GM23338 (cell line): ENCODE results near the gene NPAS4. TPM values are rescaled to one million over a fixed set of nuclear protein-coding genes. Genes with fewer than 3 reads are reported as not detected.

Source experiments
- ATAC-seq: fragments of 200-7000 bp; cut with Tn5 transposase; 3 replicates; pipeline ENCODE4 v1.9.1; 2020
- DNase-seq: peaks from one replicate; pipeline ENCODE4 v3.0.0-alpha.2; 2015; ENCODE audit warnings: low spot score
- H2AFZ ChIP-seq: fragments of 200-600 bp; sonication (generic); 2 replicates; pipeline ENCODE4 v1.8.0; 2016; ENCODE audit warnings: antibody characterized with exemption, mild to moderate bottlenecking, moderate library complexity
- H3F3A ChIP-seq: fragments of 200-600 bp; sonication (generic); replicated peaks from 2 replicates; pipeline ENCODE4 v1.8.0; 2017; ENCODE audit warnings: antibody characterized with exemption, mixed run types, low read depth
- H3K27ac ChIP-seq: fragments of 200-600 bp; sonication (generic); 2 replicates; pipeline ENCODE4 v1.6.1; 2016; ENCODE audit warnings: low read depth
- H3K27me3 ChIP-seq: fragments of 200-600 bp; sonication (generic); 2 replicates; pipeline ENCODE4 v1.8.0; 2016; ENCODE audit warnings: mild to moderate bottlenecking, mixed run types, moderate library complexity; ENCODE audit not compliant: insufficient read depth
- H3K36me3 ChIP-seq: fragments of 200-600 bp; sonication (generic); 2 replicates; pipeline ENCODE4 v1.8.0; 2016; ENCODE audit warnings: mild to moderate bottlenecking; ENCODE audit not compliant: insufficient read depth
- H3K4me1 ChIP-seq: fragments of 200-600 bp; sonication (generic); 2 replicates; pipeline ENCODE4 v1.8.0; 2016; ENCODE audit warnings: mild to moderate bottlenecking, moderate library complexity; ENCODE audit not compliant: insufficient read depth
- H3K4me2 ChIP-seq: fragments of 200-600 bp; sonication (generic); 2 replicates; pipeline ENCODE4 v1.7.1; 2017; ENCODE audit warnings: mixed run types
- H3K4me3 ChIP-seq: fragments of 200-600 bp; sonication (generic); 2 replicates; pipeline ENCODE4 v1.6.1; 2016; ENCODE audit warnings: mixed run types
- H3K79me2 ChIP-seq: fragments of 200-600 bp; sonication (generic); replicated peaks from 2 replicates; pipeline ENCODE4 v1.8.0; 2017; ENCODE audit warnings: mild to moderate bottlenecking; ENCODE audit not compliant: insufficient read depth
- H3K9me2 ChIP-seq: fragments of 200-600 bp; sonication (generic); 2 replicates; pipeline ENCODE4 v1.8.0; 2017; ENCODE audit not compliant: insufficient read depth
- H4K20me1 ChIP-seq: fragments of 200-600 bp; sonication (generic); replicated peaks from 2 replicates; pipeline ENCODE4 v1.8.0; 2017; ENCODE audit warnings: mild to moderate bottlenecking; ENCODE audit not compliant: insufficient read depth
- H3K27ac Mint-ChIP-seq: 2 replicates; pipeline ENCODE4 v1.8.0; 2020; ENCODE audit warnings: inconsistent platforms, mild to moderate bottlenecking, moderate library complexity, mixed read lengths
- H3K27me3 Mint-ChIP-seq: 3 replicates; pipeline ENCODE4 v1.8.0; 2022; ENCODE audit warnings: low read depth, mild to moderate bottlenecking, moderate library complexity, mixed read lengths, inconsistent platforms; ENCODE audit not compliant: insufficient read depth, poor library complexity
- H3K36me3 Mint-ChIP-seq: 3 replicates; pipeline ENCODE4 v1.8.0; 2021; ENCODE audit warnings: low read depth, mild to moderate bottlenecking, inconsistent platforms, moderate library complexity, mixed read lengths
- H3K4me1 Mint-ChIP-seq: 3 replicates; pipeline ENCODE4 v1.8.0; 2020; ENCODE audit warnings: mild to moderate bottlenecking, inconsistent platforms, mixed read lengths
- H3K4me3 Mint-ChIP-seq: 3 replicates; pipeline ENCODE4 v1.8.0; 2021; ENCODE audit warnings: moderate library complexity, mild to moderate bottlenecking, inconsistent platforms, mixed read lengths
- H3K9me3 Mint-ChIP-seq: 3 replicates; pipeline ENCODE4 v1.8.0; 2020; ENCODE audit warnings: moderate library complexity, mild to moderate bottlenecking, inconsistent platforms, mixed read lengths
- CREB1 ChIP-seq: fragments of 250-450 bp; sonication (Bioruptor Pico); IDR thresholded peaks from 2 replicates; pipeline ENCODE4 v1.5.0; 2020; ENCODE audit warnings: low read depth, mild to moderate bottlenecking, moderate library complexity
- EZH2 ChIP-seq: fragments of 200-600 bp; sonication (generic); IDR thresholded peaks from one replicate; pipeline ENCODE4 v1.8.0; 2017; ENCODE audit warnings: antibody characterized with exemption, mild to moderate bottlenecking, low read depth; ENCODE audit not compliant: unreplicated experiment
- EZH2phosphoT487 ChIP-seq: fragments of 200-600 bp; sonication (generic); IDR thresholded peaks from one replicate; pipeline ENCODE4 v1.8.1; 2018; ENCODE audit warnings: antibody characterized with exemption; ENCODE audit not compliant: unreplicated experiment
- NANOG ChIP-seq: IDR thresholded peaks from 2 replicates; pipeline ENCODE4 v1.6.1; 2016; ENCODE audit warnings: antibody characterized with exemption, borderline replicate concordance
- POLR2AphosphoS5 ChIP-seq: IDR thresholded peaks from 2 replicates; pipeline ENCODE4 v1.6.1; 2016; ENCODE audit warnings: antibody characterized with exemption, low read depth
- STAT1 ChIP-seq: IDR thresholded peaks from one replicate; pipeline ENCODE4 v1.6.1; 2016; ENCODE audit warnings: antibody characterized with exemption; ENCODE audit not compliant: unreplicated experiment
- ZNF114 ChIP-seq: fragments of 250-450 bp; sonication (Bioruptor Pico); IDR thresholded peaks from 2 replicates; pipeline ENCODE4 v1.5.0; 2020; ENCODE audit warnings: mild to moderate bottlenecking, moderate library complexity
- ZNF331 ChIP-seq: fragments of 250-450 bp; sonication (Bioruptor Pico); IDR thresholded peaks from 2 replicates; pipeline ENCODE4 v1.5.0; 2020; ENCODE audit warnings: low read depth, mild to moderate bottlenecking, moderate library complexity
- polyA plus RNA-seq: library from polyadenylated mRNA; unstranded; fragments of >200 nt; fragmentation: Nextera tagmentation; extraction: Ambion mirVana; gene quantifications from 2 replicates; pipeline ENCODE4 v1.2.1, GENCODE V29; 2016
- total RNA-seq: library from RNA; depleted of rRNA; stranded (reverse); fragments of >200 nt; shearing (Covaris generic); gene quantifications from 2 replicates; pipeline ENCODE4 v1.2.3, GENCODE V29; 2014
- TF ChIP-seq, protein P1 (sequence below), 2 experiments: fragments of 200-600 bp in 1 of 2; sonication (generic) in 1 of 2; conservative IDR thresholded peaks; 2 replicates each; pipeline versions ENCODE4 v1.5.1 to v1.6.1; 2016 to 2017; ENCODE audit warnings: antibody characterized with exemption in 2 of 2, low read depth in 2 of 2, mild to moderate bottlenecking in 2 of 2, moderate library complexity in 1 of 2
- TF ChIP-seq, protein P2 (sequence below): IDR thresholded peaks from one replicate; pipeline ENCODE4 v1.6.1; 2018; ENCODE audit warnings: antibody characterized with exemption; ENCODE audit not compliant: unreplicated experiment
- TF ChIP-seq, protein P3 (sequence below): IDR thresholded peaks from 2 replicates; pipeline ENCODE4 v1.6.1; 2016; ENCODE audit warnings: antibody characterized with exemption
- TF ChIP-seq, protein P4 (sequence below): fragments of 250-450 bp; sonication (Bioruptor Pico); IDR thresholded peaks from 2 replicates; pipeline ENCODE4 v1.5.0; 2020; ENCODE audit warnings: mild to moderate bottlenecking, moderate library complexity

The NPAS4 gene
- total and polyA plus RNA-seq, 2 experiments from 2014 or later: 0.71 to 0.97 TPM

DNA sequence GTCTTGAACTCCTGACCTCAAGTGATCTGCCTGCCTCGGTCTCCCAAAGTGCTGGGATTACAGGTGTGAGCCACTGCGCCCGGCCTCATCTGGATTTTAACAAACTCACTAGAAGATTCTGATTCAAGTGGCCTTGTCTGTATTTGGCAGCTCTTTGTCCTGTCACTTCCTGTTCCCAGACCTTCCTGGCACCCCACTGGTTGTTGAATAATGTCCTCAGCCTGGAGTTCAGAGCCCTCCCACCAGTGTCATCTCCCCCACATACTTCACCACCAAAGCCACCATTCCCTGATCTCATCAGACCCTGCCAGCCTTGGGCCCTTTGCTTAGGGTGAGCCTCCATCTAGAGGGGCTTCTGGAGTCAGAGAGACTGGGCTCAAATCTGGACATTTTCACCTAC, 49.2 kb downstream of the NPAS4 start (continued):
- TF ChIP-seq, protein P1, sequence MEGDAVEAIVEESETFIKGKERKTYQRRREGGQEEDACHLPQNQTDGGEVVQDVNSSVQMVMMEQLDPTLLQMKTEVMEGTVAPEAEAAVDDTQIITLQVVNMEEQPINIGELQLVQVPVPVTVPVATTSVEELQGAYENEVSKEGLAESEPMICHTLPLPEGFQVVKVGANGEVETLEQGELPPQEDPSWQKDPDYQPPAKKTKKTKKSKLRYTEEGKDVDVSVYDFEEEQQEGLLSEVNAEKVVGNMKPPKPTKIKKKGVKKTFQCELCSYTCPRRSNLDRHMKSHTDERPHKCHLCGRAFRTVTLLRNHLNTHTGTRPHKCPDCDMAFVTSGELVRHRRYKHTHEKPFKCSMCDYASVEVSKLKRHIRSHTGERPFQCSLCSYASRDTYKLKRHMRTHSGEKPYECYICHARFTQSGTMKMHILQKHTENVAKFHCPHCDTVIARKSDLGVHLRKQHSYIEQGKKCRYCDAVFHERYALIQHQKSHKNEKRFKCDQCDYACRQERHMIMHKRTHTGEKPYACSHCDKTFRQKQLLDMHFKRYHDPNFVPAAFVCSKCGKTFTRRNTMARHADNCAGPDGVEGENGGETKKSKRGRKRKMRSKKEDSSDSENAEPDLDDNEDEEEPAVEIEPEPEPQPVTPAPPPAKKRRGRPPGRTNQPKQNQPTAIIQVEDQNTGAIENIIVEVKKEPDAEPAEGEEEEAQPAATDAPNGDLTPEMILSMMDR (conservative IDR thresholded peaks at IDR 0.05; ENCODE audit: low read depth in 2 of 2): no peak
- no peak for TF ChIP-seq STAT1
- TF ChIP-seq ZNF114 (CRISPR knock-in tag): no peak
- no peak for TF ChIP-seq POLR2AphosphoS5
- no peak for TF ChIP-seq EZH2phosphoT487

DNA sequence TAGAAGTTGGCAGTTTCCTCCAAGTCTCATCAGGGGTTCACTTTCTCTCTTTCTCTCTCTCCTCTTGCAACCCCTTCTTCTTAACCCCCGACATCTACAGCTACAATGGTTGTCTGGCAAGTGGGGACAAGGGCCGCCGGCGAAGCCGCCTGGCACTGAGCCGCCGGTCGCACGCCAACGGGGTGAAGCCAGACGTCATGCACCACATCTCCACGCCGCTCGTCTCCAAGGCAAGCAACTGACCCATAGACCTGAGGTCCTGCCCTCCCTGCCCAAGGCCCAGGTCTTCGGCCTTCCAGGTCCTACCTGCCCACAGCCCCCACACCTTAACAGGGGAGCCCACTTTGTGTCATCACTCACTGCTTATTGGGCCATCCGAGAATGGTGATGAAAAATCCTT, 50.3 kb downstream of the NPAS4 start:
- DNase-seq (no peak), ATAC-seq (no peak)
- Histone ChIP-seq H3K27me3 (no peaks in the 10 kb centered on the region), H2AFZ (no peak overlapping the region), H3K4me3 (no peak overlapping the region), H3K79me2 (no peaks in the 10 kb centered on the region), H3K4me1 (peaks cover 21% of the 10 kb centered on the region; the same call in 1 of the 2 replicates), H4K20me1 (no peaks in the 10 kb centered on the region; the same call in none of the 2 replicates), H3K9me2 (no peaks in the 10 kb centered on the region), H3K36me3 (no peaks in the 10 kb centered on the region; the same call in 1 of the 2 replicates), H3K4me2 (no peak overlapping the region), H3F3A (0 out of 2 replicates have a peak, but pooled peaks cover 5% of the 10 kb centered on the region), H3K27ac (no peak overlapping the region)
- Mint-ChIP-seq H3K4me1 (peaks cover 27% of the 10 kb centered on the region), H3K27me3 (peaks cover 9% of the 10 kb centered on the region), H3K9me3 (no peaks in the 10 kb centered on the region), H3K36me3 (peaks cover 3% of the 10 kb centered on the region; the same call in 1 of the 3 replicates), H3K4me3 (no peak overlapping the region), H3K27ac (no peak overlapping the region)
- no peak for TF ChIP-seq EZH2
- TF ChIP-seq, protein P2, sequence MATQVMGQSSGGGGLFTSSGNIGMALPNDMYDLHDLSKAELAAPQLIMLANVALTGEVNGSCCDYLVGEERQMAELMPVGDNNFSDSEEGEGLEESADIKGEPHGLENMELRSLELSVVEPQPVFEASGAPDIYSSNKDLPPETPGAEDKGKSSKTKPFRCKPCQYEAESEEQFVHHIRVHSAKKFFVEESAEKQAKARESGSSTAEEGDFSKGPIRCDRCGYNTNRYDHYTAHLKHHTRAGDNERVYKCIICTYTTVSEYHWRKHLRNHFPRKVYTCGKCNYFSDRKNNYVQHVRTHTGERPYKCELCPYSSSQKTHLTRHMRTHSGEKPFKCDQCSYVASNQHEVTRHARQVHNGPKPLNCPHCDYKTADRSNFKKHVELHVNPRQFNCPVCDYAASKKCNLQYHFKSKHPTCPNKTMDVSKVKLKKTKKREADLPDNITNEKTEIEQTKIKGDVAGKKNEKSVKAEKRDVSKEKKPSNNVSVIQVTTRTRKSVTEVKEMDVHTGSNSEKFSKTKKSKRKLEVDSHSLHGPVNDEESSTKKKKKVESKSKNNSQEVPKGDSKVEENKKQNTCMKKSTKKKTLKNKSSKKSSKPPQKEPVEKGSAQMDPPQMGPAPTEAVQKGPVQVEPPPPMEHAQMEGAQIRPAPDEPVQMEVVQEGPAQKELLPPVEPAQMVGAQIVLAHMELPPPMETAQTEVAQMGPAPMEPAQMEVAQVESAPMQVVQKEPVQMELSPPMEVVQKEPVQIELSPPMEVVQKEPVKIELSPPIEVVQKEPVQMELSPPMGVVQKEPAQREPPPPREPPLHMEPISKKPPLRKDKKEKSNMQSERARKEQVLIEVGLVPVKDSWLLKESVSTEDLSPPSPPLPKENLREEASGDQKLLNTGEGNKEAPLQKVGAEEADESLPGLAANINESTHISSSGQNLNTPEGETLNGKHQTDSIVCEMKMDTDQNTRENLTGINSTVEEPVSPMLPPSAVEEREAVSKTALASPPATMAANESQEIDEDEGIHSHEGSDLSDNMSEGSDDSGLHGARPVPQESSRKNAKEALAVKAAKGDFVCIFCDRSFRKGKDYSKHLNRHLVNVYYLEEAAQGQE: no peak
- no peak for TF ChIP-seq CREB1
- no peak for TF ChIP-seq ZNF331 (CRISPR knock-in tag)
- no peak for TF ChIP-seq NANOG
- TF ChIP-seq EZH2phosphoT487: no peak
- TF ChIP-seq, protein P3, sequence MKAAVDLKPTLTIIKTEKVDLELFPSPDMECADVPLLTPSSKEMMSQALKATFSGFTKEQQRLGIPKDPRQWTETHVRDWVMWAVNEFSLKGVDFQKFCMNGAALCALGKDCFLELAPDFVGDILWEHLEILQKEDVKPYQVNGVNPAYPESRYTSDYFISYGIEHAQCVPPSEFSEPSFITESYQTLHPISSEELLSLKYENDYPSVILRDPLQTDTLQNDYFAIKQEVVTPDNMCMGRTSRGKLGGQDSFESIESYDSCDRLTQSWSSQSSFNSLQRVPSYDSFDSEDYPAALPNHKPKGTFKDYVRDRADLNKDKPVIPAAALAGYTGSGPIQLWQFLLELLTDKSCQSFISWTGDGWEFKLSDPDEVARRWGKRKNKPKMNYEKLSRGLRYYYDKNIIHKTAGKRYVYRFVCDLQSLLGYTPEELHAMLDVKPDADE: no peak
- TF ChIP-seq, protein P4, sequence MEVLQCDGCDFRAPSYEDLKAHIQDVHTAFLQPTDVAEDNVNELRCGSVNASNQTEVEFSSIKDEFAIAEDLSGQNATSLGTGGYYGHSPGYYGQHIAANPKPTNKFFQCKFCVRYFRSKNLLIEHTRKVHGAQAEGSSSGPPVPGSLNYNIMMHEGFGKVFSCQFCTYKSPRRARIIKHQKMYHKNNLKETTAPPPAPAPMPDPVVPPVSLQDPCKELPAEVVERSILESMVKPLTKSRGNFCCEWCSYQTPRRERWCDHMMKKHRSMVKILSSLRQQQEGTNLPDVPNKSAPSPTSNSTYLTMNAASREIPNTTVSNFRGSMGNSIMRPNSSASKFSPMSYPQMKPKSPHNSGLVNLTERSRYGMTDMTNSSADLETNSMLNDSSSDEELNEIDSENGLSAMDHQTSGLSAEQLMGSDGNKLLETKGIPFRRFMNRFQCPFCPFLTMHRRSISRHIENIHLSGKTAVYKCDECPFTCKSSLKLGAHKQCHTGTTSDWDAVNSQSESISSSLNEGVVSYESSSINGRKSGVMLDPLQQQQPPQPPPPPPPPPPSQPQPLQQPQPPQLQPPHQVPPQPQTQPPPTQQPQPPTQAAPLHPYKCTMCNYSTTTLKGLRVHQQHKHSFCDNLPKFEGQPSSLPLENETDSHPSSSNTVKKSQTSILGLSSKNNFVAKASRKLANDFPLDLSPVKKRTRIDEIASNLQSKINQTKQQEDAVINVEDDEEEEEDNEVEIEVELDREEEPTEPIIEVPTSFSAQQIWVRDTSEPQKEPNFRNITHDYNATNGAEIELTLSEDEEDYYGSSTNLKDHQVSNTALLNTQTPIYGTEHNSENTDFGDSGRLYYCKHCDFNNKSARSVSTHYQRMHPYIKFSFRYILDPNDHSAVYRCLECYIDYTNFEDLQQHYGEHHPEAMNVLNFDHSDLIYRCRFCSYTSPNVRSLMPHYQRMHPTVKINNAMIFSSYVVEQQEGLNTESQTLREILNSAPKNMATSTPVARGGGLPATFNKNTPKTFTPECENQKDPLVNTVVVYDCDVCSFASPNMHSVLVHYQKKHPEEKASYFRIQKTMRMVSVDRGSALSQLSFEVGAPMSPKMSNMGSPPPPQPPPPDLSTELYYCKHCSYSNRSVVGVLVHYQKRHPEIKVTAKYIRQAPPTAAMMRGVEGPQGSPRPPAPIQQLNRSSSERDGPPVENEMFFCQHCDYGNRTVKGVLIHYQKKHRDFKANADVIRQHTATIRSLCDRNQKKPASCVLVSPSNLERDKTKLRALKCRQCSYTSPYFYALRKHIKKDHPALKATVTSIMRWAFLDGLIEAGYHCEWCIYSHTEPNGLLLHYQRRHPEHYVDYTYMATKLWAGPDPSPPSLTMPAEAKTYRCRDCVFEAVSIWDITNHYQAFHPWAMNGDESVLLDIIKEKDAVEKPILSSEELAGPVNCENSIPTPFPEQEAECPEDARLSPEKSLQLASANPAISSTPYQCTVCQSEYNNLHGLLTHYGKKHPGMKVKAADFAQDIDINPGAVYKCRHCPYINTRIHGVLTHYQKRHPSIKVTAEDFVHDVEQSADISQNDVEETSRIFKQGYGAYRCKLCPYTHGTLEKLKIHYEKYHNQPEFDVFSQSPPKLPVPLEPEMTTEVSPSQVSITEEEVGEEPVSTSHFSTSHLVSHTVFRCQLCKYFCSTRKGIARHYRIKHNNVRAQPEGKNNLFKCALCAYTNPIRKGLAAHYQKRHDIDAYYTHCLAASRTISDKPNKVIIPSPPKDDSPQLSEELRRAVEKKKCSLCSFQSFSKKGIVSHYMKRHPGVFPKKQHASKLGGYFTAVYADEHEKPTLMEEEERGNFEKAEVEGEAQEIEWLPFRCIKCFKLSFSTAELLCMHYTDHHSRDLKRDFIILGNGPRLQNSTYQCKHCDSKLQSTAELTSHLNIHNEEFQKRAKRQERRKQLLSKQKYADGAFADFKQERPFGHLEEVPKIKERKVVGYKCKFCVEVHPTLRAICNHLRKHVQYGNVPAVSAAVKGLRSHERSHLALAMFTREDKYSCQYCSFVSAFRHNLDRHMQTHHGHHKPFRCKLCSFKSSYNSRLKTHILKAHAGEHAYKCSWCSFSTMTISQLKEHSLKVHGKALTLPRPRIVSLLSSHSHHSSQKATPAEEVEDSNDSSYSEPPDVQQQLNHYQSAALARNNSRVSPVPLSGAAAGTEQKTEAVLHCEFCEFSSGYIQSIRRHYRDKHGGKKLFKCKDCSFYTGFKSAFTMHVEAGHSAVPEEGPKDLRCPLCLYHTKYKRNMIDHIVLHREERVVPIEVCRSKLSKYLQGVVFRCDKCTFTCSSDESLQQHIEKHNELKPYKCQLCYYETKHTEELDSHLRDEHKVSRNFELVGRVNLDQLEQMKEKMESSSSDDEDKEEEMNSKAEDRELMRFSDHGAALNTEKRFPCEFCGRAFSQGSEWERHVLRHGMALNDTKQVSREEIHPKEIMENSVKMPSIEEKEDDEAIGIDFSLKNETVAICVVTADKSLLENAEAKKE (CRISPR knock-in tag): no peak
